NK-92 treated with Interleukin-12 subunit alpha and Interleukin-12 subunit beta, amount 100 ng/mL, for 24 hours (cell line): ENCODE data around the gene CARMIL3.

Experiments
- DNase-seq: peaks from one replicate; lab custom pipeline; 2025; lab: John Stamatoyannopoulos, UW

The CARMIL3 gene

GRCh38 chr14:24075485-24076301 lies 23.9 kb downstream of the CARMIL3 start:
- no peak for DNase-seq

DNA sequence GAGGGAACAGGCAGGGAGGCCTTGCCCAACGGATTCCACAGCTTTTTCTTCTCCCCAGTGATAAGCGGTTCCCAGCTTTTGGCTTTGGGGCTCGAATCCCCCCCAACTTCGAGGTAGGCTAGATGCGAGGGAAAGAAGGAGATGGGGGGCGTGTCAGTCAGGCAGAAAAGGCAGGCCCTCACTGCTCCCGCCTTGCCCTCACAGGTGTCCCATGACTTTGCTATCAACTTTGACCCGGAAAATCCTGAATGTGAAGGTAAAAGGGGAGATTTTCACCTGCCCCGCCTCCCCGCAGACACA lies 24.4 kb downstream of the CARMIL3 start:
- DNase-seq: no peak

DNA sequence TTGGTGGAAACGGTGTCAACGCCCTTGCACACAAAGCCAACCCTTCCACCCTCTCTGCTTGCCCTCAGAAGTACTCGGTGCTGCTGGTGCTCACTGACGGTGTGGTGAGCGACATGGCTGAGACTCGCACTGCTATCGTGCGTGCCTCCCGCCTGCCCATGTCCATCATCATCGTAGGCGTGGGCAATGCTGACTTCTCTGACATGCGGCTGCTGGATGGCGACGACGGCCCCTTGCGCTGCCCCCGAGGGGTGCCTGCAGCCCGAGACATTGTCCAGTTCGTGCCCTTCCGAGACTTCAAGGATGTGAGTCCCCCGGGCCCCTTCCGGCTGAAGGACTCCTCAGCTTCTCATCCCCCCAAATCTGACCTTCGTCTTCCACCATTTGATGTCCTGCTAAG lies 25.3 kb downstream of the CARMIL3 start:
- no peak for DNase-seq

GRCh38 chr14:24078146-24078545 lies 26.3 kb downstream of the CARMIL3 start:
- no peak for DNase-seq

GRCh38 chr14:24079491-24080141 lies 27.8 kb downstream of the CARMIL3 start:
- DNase-seq: no peak

- no peak for DNase-seq
Measured at GRCh38 chr14:24080142-24080530, 28.3 kb downstream of the CARMIL3 start.

- peak; percentile 52 for DNase-seq
Measured at GRCh38 chr14:24080888-24081738, 29.3 kb downstream of the CARMIL3 start.

GRCh38 chr14:24081739-24082211 lies 30.0 kb downstream of the CARMIL3 start:
- no peak for DNase-seq

- DNase-seq: no peak
Measured at GRCh38 chr14:24082411-24083080, 30.7 kb downstream of the CARMIL3 start.

- no peak for DNase-seq
Measured at GRCh38 chr14:24083462-24083861, 31.7 kb downstream of the CARMIL3 start.

DNA sequence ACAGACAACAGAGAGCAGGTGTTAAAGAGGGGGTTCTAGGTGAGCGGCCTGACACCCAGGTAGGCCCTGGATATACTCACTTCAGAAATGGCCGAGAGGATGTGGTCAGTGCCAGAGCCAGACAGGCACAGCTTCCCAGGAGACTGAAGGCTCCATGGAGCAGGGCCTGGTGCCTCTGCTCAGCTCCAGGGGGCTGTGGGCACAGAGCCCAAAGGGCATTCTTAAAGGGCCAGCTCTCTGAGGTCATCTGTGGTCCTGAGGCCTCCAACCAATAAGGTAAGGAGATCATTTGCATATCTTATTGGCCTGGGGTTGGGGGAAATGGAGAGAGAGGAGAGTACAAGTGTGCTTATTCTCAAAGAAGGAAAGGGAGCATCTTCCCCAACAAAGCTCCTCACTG lies 32.6 kb downstream of the CARMIL3 start:
- DNase-seq: no peak

DNA sequence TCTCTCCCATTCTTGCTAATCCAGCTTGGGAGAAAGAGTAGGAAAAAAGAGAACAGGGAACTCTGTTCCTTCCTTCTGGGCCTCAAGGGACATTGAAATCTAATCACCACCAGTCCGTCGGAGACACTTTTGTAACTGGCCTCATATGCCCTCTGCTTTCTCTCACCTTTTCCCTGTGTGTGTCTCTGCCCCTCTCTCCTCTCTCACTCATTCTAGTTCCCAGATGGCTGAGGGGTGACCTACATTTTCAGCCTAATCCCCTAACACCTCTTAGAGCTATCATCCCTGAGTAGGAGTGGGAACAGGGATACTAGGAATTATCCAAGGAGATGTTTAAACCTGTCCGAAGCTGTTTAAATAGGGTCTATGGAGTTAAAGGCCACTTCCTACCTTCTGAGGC lies 33.4 kb downstream of the CARMIL3 start:
- no peak for DNase-seq

DNA sequence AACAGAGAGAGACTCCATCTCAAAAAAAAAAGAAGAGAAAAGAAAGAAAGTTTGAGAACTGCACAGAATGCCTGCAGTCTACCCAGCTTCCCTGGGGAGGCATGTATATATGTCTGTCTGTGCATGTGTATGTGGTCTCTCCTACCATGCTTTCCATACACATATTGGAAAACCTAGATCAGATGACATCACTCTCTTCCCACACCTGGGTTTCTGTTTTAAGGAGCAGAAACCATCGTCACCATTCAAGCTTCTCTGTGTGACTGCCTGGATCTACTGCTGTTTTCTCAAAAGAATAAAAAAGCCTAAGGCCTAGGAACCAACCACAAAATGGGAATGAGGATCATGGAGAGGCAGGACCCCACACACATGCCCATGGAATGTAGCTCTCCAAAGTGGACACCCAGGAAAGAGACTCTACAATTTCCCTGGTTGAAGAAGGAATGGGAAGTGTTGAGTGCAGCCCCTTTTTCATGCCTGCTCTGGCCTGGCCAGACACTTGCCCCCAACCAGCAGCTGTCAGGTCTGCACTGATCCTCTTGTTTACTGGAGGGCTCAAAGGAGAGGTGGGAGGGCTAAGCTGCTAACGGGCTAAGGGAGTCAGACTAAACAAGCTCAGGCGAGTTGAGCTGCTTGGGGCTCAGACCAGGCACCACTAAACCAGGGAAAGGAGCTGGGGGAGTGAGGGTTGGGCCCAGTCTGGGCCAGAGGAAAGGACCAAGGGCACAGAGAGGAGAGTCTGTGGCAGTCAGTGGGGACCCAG lies 34.6 kb downstream of the CARMIL3 start:
- no peak for DNase-seq

DNA sequence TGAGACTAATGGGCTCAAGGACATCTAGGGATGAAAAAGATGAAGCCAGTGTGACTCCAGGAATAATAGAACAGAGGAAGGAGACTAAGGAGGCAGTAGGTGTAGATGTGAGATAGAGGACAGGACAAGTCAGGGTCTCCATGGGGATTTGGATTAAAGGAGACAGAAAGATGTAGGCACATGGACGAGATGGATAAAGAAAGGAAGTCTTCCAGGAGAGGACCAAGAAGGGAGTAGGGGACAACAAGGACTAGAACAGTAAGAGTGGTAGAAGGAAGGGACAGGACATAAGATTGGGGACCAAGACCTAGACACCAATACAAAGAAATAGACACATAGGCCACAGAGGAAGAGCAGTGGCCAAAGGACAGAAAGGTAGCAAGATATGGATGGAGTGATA lies 35.2 kb downstream of the CARMIL3 start:
- no peak for DNase-seq

DNA sequence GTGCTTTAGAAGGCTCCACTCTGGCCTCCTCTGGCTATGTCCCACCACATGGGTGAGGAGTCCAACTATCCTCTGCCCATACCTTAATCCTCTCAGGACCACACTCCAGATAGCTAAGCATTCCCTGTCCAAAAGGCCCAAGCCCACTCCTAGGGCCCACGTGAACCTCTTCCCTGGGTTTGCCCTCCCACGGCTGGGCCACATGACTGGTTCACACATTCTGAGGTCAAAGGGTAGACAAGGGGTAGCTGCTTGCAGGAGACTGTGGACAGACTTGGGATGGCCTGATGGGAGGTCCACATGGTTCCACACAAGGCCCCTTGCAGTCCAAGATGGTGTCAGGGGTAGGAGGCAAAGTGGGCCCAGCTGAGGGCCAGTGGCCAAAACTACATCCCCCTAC lies 36.3 kb downstream of the CARMIL3 start:
- no peak for DNase-seq

DNA sequence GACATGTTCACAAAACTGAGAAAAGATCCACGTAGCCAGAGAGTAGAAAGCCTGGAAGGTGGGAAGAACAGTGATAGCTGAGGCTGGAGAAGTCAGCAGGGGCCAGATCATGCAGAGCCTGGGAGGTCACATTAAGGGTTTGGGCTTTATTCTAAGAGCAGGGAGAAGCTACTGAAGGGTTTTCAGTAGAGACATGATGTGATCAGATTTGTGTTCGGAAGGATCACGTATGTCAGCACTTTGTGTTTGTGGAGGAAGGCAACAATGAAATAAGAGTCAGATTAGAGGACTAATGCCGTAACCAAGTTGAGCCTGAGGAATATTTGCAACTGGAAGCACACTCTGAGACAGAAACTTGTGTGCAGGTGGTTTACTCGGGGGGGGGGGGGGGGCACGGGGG lies 38.1 kb downstream of the CARMIL3 start:
- DNase-seq: no peak

DNA sequence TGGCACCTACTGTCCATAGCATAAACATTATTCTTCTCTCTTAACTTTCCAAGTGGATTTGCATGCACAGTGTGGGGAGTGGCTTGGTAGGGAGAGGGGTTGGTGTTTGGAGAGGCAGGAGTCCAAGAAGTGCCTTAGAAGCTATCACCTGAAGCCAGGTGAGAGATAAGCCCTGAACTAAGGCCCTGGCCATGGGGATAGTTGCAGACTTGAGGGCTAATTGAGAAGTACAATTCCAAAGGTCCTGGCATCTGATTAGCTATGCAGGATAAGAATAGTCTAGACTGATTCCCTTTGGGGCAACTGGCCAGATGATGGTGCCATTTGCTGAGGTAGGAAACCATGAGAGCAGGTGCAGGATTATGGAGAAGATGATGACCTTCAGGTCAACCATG lies 40.3 kb downstream of the CARMIL3 start:
- DNase-seq: no peak

DNA sequence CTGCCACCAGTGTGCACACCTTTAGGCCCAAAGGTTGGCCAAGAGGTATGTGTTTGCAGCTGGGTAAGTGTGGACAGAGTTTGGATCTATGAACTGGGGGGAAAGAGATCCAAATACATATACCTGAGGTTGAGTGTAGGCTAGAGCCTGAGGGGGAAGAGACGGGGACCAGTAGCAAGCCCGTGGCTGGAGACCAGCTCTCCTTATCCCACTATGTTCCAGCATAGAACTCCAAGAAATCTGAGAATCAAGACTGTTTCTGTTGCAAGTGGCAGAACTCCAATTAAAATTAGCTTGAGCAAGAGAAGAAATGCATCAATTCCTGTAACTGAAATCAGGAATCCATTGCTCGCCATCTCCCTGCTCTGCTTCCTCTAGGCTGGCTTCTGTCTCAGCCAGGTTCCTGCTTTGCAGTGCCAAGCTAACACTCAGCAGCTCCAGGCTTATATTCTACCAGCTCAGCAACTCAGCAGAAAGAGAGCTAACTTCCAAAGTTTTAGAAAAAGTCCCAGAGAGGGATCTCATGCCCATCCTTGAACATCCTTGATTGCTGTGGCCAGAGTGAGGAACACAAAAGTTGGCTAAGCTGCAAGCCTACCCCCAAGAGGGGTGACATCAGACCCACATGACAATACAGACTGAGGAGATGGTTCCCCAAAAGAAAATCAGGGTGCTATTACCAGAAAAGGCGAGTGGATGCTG lies 40.8 kb downstream of the CARMIL3 start:
- DNase-seq: no peak

- no peak for DNase-seq
Measured at GRCh38 chr14:24093207-24093900, 41.5 kb downstream of the CARMIL3 start.
